GM21737 (cell line): ENCODE results near the gene AP2A2.
"Not testable (repeated sequence)": the region's sequence is repeated elsewhere in the genome, so short reads cannot be mapped to it uniquely, and the experiment has no call there.

ENCODE experiments used
- ATAC-seq: cut with Tn5 transposase; IDR thresholded peaks from one replicate; pipeline ENCODE4 v1.9.1; 2021; ENCODE audit warnings: mild to moderate bottlenecking, moderate library complexity; ENCODE audit not compliant: unreplicated experiment

Gene AP2A2

DNA sequence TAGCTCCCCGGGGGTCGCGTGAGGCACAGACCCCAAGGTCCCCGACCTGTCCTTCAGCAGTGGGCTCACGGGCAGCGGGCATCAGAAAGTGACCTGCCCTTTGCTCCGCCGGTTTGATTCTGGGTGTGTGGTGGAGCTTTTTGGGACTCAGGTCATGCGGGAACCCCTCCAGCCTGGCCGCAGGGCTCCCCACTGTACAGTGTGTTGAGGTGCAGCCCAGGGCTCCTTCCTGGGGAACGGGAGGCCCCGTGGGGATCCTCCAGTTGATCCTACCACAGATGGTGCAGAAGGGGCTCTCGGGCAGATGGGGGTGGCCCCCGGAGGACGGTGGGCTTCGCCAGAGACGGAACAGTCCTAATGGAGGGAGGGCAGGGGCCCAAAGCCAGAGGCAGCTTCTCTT is 86.6 kb downstream of the AP2A2 start:
- ATAC-seq: no peak

DNA sequence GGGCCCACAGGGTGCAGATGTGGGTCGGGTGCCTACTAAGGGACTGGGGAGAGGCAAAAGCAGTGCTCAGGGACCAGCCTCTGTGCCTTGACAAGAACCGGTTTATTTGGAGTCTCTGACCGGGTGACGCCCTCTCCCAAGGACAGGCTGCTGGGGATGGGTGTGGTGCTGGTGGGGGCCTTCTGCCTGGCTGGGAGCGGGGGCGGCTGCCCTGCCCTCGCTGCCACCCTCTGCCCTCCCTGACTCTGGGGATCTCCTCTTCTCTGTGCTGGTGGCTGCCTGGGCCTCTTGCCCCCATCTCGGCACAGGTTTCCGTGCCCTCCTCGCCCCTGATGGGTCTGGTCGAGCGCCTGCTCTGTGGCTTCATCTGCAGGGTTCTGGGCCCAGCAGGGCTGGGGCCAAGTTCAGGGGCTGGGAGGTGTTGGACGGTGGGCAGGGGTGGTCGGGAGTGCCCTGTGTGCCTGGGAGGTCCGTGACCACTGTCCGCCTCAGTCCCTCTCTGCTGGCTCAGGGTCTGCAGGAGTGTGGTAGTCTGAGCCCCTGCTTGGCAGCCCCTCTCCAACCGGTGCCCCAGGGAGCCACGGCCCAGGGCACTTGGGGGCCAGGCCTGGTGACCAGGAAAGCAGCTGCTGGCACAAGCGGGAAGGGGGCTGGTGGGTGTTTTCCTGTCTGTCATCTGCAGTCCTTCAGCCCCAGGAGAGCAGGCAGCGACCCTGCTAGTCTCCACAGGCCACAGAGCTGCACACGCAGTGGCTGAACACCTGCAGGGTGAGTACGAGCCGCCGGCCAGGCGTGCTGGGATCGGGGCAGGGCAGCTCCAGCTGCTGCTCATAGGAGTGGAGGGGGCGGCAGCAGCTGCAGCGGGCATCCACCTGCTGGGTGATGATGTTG is 87.3 kb downstream of the AP2A2 start:
- no peak for ATAC-seq

DNA sequence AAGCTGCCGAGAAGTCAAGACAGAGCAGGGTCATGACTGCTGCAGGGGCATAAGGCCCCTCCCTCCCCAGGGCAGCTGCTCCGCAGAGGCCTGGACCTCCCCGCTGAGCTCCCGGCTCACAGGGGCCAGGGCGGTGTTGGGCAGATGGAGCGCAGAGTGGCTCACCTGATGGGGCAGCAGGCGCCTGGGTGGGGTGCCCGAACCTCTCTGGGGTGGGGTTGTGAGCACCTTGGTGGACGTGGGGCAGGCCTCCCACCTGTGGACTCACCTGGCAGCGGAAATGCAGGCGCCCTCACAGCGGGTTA is 87.9 kb downstream of the AP2A2 start:
- ATAC-seq: no peak

DNA sequence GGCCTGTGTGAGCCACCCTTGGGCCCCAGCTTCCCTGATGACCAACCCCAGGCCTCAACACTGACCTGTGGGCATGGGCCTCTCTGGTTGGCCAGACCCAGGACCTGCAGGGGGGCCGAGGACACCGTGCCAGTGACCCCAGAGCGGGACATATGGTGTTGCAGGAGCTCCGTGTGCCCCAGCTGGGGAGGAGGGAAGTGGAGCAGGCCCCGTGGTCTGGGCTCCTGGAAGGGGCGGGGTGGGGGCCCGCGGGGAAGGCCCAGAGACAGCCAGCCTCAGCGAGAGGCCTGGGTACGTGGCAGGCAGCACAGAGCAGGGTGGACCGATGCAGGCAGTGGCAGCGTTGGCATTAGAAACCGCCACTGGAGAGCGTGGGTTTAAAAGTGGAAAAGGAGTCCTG is 88.6 kb downstream of the AP2A2 start:
- ATAC-seq: no peak

GRCh38 chr11:1015064-1015463 is 89.4 kb downstream of the AP2A2 start:
- ATAC-seq: no peak

DNA sequence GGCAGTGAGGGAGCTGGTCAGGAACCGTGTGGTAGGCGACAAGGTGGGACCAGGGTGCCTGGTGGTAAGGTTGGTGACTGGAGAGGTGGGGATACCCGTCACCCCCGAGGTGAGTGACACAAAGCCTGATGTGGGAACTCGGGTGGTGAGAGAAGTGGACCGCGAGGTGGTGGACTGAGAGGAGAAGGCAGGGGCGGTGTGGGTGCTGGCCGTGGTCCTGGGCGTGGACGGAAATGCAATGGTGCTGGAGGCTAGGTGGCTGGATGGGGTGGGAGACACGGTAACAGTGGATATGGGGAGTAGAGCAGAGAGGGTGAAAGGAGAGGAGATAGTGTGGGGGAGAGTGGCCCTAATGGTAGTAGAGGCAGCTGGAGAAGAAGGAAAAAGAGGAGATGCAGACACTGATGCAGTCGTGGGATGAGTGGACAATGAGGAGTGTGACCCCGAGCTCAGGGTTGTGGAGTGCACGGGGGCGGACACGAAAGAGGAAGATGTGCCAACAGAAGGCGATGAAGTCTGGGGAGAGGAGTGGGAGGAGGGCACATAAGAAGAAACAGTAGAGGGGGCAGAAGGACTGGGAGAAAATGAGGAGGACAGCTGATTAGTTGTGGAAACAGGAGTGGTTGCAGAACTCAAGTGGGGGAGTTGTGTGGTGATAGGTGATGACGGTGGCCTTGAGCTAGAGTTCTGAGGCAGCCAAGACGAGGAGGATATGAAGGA is 90.3 kb downstream of the AP2A2 start:
- ATAC-seq: no peak

- not testable (repeated sequence) for ATAC-seq
Measured at GRCh38 chr11:1016610-1017126, 91.0 kb downstream of the AP2A2 start.

DNA sequence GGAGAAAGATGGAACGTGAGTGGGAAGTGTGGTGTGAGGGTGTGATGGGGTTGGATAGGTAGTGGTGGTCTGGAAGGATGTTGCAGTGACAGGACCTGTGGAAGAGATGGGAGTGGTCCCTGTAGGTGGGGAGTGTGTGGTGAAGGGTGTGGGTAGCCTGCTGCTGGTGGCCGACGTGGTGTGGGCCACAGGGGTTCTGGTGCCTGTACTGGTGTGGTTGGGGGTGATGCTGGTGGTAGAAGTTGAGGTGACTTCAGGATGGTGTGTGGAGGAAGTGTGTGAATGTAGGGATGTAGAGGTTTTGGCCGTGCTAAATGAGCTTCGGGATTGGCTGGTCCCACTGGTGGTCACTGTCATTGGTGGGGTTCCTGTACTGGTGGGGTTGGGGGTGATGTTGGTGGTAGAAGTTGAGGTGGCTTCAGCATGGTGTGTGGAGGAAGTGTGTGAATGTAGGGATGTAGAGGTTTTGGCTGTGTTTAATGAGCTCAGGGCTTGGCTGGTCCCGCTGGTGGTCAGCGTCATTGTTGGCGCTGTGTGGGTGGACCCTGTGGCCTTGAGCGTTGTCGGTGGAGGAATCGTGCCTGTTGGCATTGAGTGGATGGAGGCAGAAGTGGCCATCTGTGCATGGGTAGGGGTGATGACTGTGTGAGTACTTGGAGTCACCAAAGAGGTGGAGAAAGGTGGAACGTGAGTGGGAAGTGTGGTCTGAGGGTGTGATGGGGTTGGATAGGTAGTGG is 91.8 kb downstream of the AP2A2 start:
- no peak for ATAC-seq

GRCh38 chr11:1018091-1018490 is 92.4 kb downstream of the AP2A2 start:
- ATAC-seq: no peak

- no peak for ATAC-seq
Measured at GRCh38 chr11:1019321-1019910, 93.7 kb downstream of the AP2A2 start.

GRCh38 chr11:1020211-1020905 is 94.7 kb downstream of the AP2A2 start:
- no peak for ATAC-seq

DNA sequence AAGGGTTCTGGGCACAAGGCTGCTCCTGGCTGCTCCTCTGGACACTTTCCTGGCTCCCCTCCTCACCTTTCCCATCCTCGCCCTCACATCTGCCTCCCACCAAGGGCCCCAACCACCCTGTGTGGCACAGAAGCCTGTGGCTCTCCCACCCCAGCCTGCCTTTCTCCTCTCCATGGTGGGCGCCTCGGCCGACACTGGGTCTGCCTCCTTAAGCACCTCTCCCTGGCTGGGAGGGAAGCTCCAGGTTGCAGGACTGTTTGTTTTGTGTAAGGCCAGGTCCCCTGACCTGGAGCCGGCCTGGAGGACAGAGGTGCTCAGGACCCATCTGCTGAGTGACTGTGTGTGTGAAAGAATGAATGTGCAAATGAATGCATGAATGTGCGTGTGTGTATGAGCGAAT is 96.7 kb downstream of the AP2A2 start:
- ATAC-seq: no peak

DNA sequence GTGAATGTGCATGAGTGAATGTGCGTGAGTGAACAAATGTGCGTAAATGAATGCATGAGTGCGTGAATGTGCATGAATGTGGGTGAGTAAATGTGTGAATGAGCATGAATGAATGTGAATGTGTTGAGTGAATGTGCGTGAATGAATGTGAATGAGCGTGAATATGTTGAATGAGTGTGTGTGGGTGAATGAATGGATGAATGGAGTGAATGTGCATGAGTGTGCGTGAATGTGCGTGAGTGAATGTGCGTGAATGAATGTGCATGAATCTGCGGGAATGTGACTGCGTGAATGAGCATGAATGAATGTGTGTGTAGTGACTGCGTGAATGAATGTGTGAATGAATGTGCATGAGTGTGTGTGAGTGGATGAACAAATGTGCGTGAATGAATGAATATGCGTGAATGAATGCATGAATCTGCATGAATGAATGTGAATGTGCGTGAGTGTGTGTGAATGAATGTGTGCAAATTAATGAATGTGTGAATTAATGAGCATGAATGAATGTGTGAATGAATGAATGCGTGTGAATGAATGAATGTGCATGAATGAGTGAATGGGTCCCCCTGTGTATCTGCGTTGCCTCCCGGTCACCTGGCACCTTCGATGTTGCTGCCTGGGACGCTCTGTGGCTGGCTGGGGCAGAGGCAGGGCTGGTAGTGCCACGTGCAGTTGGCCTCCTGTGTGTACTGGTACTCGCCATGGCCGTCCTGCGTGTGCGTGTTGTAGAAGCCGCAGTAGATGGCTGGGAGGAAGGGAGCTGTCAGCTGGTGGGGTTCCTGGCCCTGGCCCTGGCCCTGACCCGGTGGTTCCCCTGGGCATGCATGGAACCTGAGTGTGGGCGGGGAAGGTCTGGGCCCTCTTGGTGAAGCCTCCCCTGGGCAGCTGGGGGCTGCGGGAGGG is 97.5 kb downstream of the AP2A2 start:
- ATAC-seq: no peak

DNA sequence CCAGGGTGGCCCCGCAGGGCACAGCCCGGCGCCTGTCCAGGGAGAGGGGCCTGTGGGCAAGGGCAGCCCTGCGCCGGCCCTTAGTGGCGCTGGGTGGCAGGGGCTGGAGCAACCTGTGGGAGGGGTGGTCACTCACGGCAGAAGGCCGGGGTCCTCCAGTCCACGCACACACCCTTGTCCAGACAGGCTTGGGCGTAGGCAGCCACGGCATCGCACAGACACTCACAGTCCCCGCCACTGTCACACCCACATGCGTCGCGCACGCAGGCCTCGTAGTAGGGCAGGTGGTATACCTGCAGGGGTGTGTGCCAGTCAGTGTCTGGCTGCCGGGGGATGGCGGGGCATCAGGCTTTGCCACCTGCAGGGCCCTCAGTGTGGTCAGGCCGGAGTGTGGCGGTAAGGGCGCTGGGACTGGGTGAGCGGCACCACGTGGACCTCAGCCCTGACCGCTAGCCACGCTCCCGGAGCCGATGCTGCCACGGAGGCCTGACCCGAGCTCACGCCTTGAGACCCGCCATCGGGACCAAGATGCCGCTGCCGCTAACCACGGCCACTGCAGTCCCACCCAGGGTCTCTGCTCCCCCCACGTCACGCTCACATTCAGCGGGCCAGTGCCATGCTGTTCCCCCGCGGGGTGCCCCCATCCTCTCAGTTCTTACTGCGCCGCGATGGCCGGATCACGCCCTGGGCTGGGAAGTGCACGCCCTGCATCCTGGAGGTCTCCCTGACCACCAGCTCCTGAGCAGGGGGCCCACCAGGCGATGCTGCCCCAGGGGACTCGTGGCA is 98.3 kb downstream of the AP2A2 start:
- ATAC-seq: no peak

DNA sequence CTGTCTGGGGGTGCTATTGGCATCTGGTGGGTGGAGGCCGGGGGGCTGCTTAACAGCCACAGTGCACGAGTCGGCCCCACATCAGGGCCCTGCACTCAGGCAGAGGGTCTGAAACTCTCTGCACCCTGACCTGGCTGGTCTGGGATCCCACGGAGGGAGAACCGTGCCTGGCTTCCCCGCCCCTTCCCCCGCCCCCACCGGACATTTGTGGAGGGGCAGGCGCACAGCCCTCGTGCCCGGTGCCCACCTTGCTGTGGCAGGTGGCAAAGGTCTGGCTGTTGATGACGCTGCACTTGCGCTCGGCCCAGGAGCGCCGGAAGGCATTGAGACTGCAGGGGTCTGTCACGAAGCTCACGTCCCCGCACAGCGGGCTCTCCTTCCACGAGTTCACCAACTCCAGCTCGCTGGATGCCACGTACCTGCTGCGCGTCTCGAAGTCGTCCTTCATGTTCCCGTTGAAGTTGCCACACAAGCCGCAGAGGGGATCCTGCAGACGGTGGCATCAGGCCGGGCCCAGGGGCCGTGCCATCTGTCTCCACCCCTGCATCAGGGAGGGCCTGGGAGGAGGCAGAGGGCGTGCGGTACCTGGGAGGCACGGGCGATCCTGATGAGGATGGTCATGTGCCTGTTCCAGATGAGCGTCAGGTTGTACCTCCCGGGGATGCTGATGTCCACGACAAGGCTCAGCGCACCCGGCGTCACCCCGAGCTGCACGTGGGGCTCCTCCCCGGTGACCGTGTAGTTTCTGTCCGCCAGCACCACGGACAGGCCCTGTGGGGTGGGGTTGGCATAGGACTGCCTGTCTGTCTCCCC is 99.1 kb downstream of the AP2A2 start:
- no peak for ATAC-seq

- ATAC-seq: no peak
Measured at GRCh38 chr11:1025410-1026162, 99.9 kb downstream of the AP2A2 start.

- ATAC-seq: no peak
Measured at GRCh38 chr11:1026163-1026450, 100.4 kb downstream of the AP2A2 start.
